GM19328 (cell line): Measurements from ENCODE around the gene NTF4.
"Not testable (repeated sequence)": the region's sequence is repeated elsewhere in the genome, so short reads cannot be mapped to it uniquely, and the experiment has no call there.

Experiments used
- ATAC-seq: cut with Tn5 transposase; IDR thresholded peaks from one replicate; pipeline ENCODE4 v1.9.1; 2021; ENCODE audit warnings: mild to moderate bottlenecking, moderate library complexity; ENCODE audit not compliant: unreplicated experiment

NTF4 gene

DNA sequence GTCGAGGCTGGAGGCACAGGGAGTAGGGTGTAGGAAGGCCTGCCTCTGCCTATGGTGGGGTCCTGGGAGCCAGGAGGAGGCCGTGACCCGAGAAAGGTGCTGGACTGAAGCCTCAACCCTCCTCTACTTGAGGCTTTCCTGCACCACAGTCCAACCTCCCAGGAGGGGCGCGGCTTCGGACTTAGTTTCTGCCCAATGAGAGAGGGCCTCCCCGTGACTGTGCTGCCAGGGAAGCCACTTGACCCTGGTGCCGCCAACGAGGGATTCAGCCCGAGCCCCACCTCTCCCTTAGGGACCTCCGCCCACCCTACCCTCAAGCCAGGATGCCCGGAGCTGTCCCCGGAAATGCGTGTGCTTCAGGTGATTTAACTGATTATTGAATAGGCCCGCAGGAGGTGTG, 40.4 kb downstream of the NTF4 start, which contains the start of gene CGB3:
Gene CGB3, minus strand, starts transcription at position 101 of the 400 bp plus-strand sequence. CDS start 362 bp downstream, outside the sequence.
- not testable (repeated sequence) for ATAC-seq

DNA sequence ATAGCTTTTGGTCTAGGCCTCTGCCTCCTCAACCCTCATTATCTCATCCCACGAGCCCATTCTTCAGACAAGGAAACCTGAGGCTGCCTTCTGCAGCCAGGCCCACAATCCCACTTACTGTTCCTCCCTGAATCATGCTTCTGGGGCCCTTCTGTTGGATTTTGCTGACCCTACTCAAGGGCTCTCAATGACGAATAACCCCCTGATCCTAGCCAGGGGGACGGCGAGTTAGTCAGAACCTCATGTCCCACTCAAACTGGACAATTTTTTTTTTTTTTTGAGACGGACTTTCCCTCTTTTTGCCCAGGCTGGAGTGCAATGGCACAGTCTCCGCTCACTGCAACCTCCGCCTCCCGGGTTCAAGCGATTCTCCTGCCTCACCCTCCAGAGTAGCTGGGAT, 42.5 kb downstream of the NTF4 start:
- ATAC-seq: no peak

DNA sequence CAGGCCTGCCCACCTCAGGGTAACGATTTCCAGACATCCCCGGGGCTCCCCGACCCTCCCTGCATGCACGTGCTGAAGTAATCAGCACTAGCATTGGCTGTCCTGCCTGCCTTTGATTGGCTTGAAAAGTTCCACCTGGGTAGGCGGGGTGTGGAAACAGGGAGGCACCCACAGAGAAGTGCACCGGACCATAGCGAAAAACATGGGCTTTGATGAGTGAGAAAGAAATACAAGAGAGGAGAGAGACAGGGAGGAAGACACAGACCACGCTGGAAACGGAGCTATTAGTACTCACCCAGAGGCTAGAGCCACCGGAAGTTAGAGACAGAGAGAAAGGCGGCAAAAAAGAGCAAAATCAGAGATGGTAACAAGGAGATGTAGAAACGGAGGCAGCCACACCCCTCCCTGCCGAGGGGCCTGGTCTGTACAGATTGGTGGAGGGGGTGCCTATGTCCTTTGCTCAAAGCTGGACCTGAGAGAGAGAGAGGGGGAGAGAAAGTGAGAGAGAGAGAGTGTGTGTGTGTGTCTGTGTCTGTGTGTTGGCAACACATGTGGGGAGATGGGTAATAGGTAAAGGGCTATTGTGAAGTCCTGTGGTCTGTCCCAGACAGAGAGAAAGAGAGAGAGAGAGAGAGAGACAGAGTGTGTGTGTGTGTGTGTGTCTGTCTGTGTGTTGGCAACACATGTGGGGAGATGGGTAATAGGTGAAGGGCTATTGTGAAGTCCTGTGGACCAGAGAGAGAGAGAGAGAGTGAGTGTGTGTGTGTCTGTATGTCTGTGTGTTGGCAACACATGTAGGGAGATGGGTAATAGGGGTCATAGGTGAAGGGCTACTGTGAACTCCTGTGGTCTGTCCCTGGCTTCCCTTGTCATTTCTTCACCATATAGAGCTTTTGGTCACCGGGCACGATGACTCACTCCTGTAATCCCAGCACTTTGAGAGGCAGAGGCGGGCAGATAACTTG, 43.4 kb downstream of the NTF4 start:
- ATAC-seq: no peak

DNA sequence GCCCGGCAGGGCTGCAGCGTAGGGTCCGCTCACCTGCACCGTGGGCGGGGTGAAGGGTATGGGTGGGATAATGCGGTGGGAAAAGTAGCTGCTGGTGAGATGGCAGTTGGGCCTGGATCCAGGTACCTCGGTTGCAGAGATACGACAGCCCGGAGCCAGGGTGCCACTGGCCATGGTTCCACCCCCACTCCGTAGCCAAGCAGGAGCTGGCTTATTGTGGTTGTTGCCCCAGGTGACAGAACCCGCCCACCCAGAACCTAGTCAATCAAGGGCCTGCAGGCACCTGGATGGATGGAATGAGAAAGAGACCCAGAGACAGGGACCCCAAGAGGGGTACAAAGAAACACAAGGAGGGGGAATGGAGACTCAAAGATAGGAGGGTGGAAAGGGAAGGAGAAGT, 44.3 kb downstream of the NTF4 start:
- no peak for ATAC-seq

DNA sequence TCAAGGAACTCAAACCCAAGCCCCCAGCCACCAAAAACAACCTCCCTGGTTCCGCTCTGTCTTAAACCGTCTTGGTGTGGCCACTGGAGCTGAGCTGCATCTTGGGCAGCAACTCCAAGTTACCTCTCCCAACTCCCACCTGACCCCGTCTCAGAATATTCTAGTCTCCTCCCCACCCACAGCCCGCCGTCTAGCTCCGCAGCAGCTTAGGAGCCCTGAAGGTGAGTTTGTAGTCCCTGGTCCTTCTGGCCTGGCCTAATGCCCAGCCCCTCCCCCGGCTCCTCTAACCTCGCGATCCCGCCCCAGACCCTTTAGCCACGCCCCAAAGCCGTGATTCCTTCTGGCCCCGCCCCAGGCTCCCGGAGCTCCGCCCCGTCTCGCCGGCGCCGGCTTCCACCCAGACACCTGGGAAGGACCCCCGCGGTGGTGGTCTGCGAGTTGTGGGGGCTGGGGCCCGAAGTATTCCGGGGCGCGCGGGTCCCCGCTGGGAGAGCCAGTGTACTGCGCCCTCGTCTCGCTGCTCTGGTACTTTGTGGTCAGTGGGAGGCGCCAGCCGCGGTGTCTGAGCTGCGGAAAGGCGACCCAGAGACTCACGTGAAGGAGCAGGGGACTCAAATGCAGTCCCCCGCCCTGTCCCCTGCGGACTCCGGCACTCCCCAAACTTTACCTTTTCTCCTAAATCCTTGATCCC, 45.2 kb downstream of the NTF4 start:
- no peak for ATAC-seq

DNA sequence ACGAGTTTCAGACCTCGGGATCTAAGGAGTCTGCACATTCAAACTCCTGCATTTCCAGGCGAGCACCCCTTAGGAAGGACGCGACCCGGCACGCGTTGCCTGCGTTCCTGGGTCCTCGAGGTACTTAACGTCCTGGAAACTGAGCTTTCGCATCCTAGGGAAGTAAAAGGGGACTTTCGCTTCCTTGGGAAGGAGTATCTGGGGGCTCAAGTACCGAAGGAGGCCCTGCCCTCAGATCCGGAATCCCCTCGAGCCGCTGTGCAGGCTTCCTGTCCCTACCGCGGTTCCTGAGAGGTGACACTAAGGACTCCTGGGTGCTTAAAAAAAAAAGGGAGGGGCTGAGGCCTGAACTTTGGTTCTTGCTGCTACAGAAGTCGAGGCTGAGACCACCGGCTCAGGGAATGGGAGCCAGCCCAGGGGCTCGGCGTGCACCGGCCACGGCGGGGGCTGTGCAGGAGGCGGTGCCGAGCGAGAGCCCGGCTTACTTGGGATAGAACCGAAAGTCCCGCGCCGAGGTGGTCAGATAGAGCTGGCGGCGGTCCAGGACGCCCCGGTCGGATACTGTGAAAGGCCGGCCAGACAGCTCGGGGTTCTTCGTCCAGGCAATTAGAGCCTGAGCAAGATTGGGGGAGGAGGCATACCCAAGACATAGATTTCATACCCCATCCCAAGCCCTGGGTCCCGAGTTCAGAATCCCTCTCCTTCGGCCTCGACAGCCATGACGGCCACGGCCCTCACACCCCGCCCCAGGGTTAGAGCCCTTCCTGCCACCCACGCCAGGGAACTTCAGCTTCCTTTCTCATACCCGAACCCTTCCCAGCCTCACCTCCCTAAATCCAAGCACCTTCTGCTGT, 46.0 kb downstream of the NTF4 start:
- not testable (repeated sequence) for ATAC-seq

DNA sequence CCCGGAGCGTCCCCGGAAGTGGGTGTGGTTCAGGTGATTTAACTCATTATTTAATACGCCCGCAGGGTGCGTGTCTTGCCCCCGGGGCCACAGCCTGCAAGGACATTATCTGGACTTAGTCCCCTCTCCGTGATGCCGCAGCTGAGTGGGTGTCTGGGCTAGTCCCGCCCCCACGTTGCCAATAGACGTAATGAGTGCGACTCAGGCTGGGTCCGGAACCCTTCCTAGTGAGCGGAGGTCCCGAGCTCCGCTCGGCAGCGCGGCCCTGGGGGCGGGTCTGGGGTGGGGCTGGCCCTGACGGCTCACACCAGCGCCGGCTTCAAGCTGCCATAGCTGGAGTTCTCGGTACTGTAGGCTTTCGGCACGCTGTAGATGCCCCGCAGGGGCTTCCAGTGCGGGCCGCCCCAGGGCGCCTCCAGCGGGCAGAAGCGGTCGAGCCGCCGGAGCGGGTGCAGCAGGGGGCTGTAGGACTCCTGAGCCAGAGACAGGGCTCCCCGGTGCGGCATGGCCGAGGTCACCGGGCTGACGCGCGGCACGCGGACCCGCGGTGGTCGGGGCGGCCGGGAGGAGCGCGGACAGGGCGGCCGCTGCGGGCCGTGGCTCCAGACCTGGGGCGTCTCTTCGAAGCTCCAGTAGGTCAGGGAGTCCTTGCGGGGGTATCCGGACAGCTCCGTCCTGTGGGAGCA, 46.8 kb downstream of the NTF4 start:
- ATAC-seq: no peak

DNA sequence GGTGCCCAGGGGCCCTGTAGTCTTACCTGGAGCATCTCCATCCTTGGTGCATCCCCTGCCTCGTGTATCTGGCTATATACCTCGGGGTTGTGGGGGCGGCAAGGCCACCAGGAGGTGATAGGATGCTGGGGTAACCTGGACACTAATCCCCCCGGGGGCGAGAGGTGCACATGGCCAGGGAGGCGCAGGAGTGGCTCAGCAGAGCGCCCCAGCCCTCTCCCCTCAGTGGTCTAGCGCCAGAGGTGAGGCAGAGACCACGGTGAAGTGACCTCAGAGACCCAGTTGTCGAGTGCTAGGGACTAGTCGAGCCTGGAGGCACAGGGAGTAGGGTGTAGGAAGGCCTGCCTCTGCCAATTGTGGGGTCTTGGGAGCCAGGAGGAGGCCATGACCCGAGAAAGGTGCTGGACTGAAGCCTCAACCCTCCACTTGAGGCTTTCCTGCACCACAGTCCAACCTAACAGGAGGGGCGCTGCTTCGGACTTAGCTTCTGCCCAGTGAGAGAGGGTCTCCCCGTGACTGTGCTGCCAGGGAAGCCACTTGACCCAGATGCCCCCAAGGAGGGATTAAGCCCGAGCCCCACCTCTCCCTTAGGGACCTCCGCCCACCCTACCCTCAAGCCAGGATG, 47.5 kb downstream of the NTF4 start, which contains the start of gene LHB:
Gene LHB, minus strand, starts transcription at position 51 of the 625 bp plus-strand sequence. Its CDS starts 10 bp downstream, at position 41.
- no peak for ATAC-seq

DNA sequence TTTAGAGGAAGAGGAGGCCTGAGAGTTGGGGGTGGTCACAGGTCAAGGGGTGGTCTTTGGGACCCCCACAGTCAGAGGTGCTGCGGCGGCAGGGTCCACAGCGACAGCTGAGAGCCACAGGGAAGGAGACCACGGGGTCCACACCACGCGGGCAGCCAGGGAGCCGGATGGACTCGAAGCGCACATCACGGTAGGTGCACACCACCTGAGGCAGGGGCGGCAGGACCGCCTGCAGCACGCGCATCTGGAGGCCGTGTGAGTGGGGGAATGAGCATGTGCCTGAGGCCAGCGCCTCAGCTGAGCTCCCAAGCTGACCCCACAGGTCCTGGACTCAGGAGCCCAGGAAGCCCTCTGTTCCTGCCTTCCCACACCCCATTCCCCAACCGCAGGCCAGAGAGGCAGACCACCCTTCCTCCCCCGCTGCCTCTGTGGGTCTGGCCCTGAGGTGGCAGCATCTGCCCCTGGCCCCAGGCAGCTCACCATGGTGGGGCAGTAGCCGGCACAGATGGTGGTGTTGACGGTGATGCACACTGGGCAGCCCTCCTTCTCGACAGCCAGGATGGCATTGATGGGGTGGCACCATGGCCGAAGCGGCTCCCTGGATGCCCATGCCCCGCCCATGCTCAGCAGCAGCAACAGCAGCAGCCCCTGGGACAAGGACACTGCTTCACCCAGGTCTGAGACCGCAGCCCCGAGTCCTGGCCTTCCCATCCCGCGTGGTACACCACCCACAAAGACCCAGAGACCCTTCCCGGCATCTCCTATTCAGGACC, 48.4 kb downstream of the NTF4 start:
- ATAC-seq: no peak

DNA sequence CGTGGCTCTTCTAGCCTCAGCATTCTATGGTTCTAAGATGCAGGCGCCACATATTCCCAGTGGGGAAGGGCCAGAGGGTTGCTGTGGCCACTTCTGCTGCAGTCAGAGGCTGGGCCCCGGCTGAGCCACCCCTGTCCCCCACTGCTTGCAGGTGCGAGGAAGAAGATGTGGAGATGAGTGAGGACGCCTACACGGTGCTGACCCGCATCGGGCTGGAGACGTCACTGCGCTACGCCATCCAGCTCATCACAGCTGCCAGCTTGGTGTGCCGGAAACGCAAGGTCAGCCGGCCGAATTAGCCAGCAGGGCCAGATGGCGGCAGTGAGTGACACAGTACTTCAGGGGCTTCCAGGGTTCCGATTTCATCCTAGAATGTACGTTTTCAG, 49.8 kb downstream of the NTF4 start:
- ATAC-seq: no peak

DNA sequence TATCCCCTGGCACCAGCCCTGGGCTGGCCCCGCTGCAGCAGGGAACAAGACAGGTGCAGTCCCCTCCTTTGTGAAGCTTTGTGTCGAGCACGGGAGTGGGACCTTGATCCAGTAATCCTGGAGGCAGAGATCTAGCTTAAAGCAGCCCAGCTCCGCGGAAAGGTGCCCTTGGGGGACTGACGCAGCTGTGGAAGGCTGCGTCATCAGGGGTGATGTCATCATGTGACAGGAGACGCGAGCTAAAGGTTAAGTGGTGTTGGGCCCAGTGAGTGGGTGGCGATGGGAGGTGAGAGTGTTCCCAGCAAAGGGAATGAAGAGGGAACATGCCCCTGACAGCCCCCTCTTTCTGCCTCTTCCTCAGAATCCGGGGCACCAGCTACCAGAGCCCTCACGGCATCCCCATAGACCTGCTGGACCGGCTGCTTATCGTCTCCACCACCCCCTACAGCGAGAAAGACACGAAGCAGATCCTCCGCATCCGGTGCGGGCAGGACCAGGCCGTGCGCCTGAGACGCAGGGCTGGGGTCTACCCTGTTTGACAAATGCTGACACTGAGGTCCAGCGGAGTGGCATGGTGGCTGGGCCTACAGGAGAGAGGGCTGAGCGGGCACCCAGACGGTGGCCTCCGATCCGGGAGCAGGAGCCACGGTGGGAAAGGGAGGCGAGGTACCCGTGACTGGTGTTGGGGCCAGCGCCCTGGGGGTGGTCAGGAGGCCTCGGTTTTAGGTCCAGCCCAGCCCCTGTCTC, 50.3 kb downstream of the NTF4 start:
- no peak for ATAC-seq

DNA sequence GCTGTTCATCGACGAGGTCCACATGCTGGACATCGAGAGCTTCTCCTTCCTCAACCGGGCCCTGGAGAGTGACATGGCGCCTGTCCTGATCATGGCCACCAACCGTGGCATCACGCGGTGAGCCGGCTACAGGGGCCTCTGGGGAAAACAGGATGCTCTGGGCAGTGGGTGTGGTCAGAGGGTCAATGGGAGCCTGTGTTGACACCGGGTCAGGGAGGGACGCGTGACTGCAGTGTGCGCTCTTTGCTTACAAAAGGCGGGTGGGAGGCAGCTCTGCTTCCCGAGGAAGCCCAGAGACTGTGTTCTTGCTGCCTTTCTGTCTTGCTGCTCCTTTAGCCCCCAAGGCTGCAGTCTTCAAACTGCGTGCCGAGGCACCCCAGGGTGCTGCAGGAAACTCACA, 53.4 kb downstream of the NTF4 start:
- ATAC-seq: no peak
